BJ (cell line): ENCODE measurements around the gene FADD. TPM values are rescaled to one million over a fixed set of nuclear protein-coding genes. Genes with fewer than 3 reads are reported as not detected.

ENCODE experiments used
- CTCF ChIA-PET: fragments of 350-600 bp; formaldehyde crosslinking; extraction: SDS; loops from one replicate; lab custom pipeline; 2021; ENCODE audit warnings: antibody characterized with exemption, inconsistent platforms; lab: Yijun Ruan, JAX
- POLR2A ChIA-PET: fragments of 300-600 bp; sonication (Branson Sonifier 250); formaldehyde crosslinking; extraction: SDS; loops from one replicate; lab custom pipeline; 2021; ENCODE audit warnings: antibody characterized with exemption; lab: Charles Lee
- DNase-seq: peaks from one replicate; pipeline ENCODE4 v3.0.0-alpha.2; 2011; ENCODE audit warnings: low read depth
- H3K27me3 ChIP-seq: 2 replicates; pipeline ENCODE4 v1.6.0; 2011; ENCODE audit warnings: low read length; ENCODE audit not compliant: control insufficient read depth, insufficient read depth
- H3K36me3 ChIP-seq: 2 replicates; pipeline ENCODE4 v1.5.1; 2011; ENCODE audit warnings: low read length; ENCODE audit not compliant: control insufficient read depth, insufficient read depth
- H3K4me3 ChIP-seq: 2 replicates; pipeline ENCODE4 v1.5.1; 2011; ENCODE audit warnings: low read depth, mild to moderate bottlenecking, control low read depth, low read length
- CTCF ChIP-seq: IDR thresholded peaks from 2 replicates; pipeline ENCODE4 v1.5.1; 2011; ENCODE audit warnings: low read depth, mild to moderate bottlenecking, control low read depth, inconsistent platforms, low read length, moderate library complexity; ENCODE audit not compliant: insufficient read depth
- polyA plus RNA-seq: library from polyadenylated mRNA; depleted of rRNA; stranded (reverse); fragments of >200 nt; gene quantifications from 2 replicates; pipeline ENCODE4 v1.2.3, GENCODE V29; 2011

FADD gene
- polyA plus RNA-seq, 1 experiment, result 41.3 TPM

- TF ChIP-seq CTCF, result no peak
- H3K27me3 ChIP-seq, result peaks cover 4% of the 10 kb centered on the region
- ChIA-PET POLR2A (no interaction called here), CTCF (interaction anchor here (0.6 kb wide), 1 partner anchor 17 kb away, joined by 3 read pairs; no protein-coding TSS in a partner anchor)
- H3K4me3 ChIP-seq, result no peak overlapping the region
- DNase-seq, result no peak
- no peaks in the 10 kb centered on the region for H3K36me3 ChIP-seq
Measured at GRCh38 chr11:70230151-70230839, 27.2 kb downstream of the FADD start.

GRCh38 chr11:70230840-70231710, 28.0 kb downstream of the FADD start:
- CTCF ChIA-PET, result interaction anchor here (0.6 kb wide), 1 partner anchor 18 kb away, joined by 3 read pairs; no protein-coding TSS in a partner anchor
- POLR2A ChIA-PET, result no interaction called here
- DNase-seq, result no peak
- no peak overlapping the region for H3K4me3 ChIP-seq
- TF ChIP-seq CTCF, result no peak
- H3K27me3 ChIP-seq, result peaks cover 2% of the 10 kb centered on the region
- H3K36me3 ChIP-seq, result no peaks in the 10 kb centered on the region

- DNase-seq, result no peak
Measured at GRCh38 chr11:70233034-70233433, 29.9 kb downstream of the FADD start.

GRCh38 chr11:70233511-70233934, 30.4 kb downstream of the FADD start:
- Histone ChIP-seq H3K27me3 (peaks cover 2% of the 10 kb centered on the region), H3K36me3 (no peaks in the 10 kb centered on the region), H3K4me3 (no peak overlapping the region)
- DNase-seq, result peak; percentile 25
- TF ChIP-seq CTCF, result no peak
- POLR2A ChIA-PET, result no interaction called here
- CTCF ChIA-PET, result interaction anchor here (1.1 kb wide), 1 partner anchor 8 kb away, joined by 3 read pairs; no protein-coding TSS in a partner anchor

More at GRCh38 chr11:70233034-70233433, 29.9 kb downstream of the FADD start:
- ChIA-PET CTCF (interaction anchor here (1.1 kb wide), 1 partner anchor 8 kb away, joined by 3 read pairs; no protein-coding TSS in a partner anchor), POLR2A (no interaction called here)
- Histone ChIP-seq H3K27me3 (peaks cover 2% of the 10 kb centered on the region), H3K36me3 (no peaks in the 10 kb centered on the region), H3K4me3 (no peak overlapping the region)
- TF ChIP-seq CTCF, result no peak

GRCh38 chr11:70233962-70234361, 30.9 kb downstream of the FADD start:
- peaks cover 4% of the 10 kb centered on the region for H3K27me3 ChIP-seq
- ChIA-PET CTCF (no interaction called here), POLR2A (no interaction called here)
- no peak for TF ChIP-seq CTCF
- no peak overlapping the region for H3K4me3 ChIP-seq
- DNase-seq, result no peak
- no peaks in the 10 kb centered on the region for H3K36me3 ChIP-seq
